ENCODE data around the gene MPHOSPH8. TPM values are rescaled to one million over a fixed set of nuclear protein-coding genes. Genes with fewer than 3 reads are reported as not detected.

The MPHOSPH8 gene
- total RNA-seq, 1 donor from 2014 or later: 22.9 TPM

DNA sequence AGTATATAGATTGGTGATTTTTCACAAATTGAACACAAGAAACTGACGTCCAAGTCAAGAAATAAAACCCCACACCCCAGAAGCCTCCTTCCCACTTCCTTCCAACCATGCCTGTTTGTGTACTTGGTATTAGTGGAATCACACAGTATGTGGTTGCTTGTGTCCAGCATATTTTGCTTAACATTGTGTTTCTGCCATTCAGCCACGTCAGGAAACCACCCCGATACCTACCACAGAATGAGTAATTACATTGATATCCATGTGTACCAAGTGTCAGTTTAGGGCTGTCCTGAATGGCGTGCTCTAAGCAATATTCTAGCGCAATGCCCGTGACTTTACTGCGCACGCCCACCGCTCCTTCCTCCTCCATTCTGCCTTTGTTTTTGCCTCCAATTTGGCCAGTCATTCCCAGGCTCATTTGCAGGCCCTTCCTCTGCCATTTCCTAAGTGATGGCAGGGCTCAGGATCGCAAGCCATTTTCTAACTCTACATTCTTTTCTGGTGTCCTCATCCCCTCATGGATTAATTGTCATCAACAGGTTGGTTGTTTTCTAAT is 25.9 kb upstream of the MPHOSPH8 start:
- H3K4me1 Mint-ChIP-seq (ENCODE audit: low read depth, unreplicated experiment): no peaks in the 10 kb centered on the region
- Histone ChIP-seq H3K36me3 (ENCODE audit: insufficient read depth, low read length) (no peaks in the 10 kb centered on the region), H4K20me1 (ENCODE audit: insufficient read depth, low read length) (peaks cover 4% of the 10 kb centered on the region), H3K27me3 (ENCODE audit: insufficient read depth, low read length) (peaks cover 2% of the 10 kb centered on the region), H2AFZ (ENCODE audit: low read depth, low read length) (peak overlapping the region; percentile 28), H3K4me3 (ENCODE audit: insufficient read depth, low read depth, low read length) (no peak overlapping the region), H3K4me1 (ENCODE audit: insufficient read depth, low read length) (peaks cover 2% of the 10 kb centered on the region), H3K79me2 (ENCODE audit: insufficient read depth, low read length) (peaks cover 5% of the 10 kb centered on the region), H3K9me3 (ENCODE audit: insufficient read depth, low read depth, low read length) (no peaks in the 10 kb centered on the region), H3K9ac (ENCODE audit: low read length) (no peak overlapping the region), H3K27ac (ENCODE audit: low read depth, low read length) (peak overlapping the region; percentile 26), H3K4me2 (ENCODE audit: low read length) (no peak overlapping the region)
- H3K9me3 Mint-ChIP-seq (ENCODE audit: unreplicated experiment): peaks cover 1% of the 10 kb centered on the region
- peaks cover 18% of the 10 kb centered on the region for H3K27me3 Mint-ChIP-seq (ENCODE audit: low read depth, unreplicated experiment)
- DNase-seq (ENCODE audit: low read depth) (peak; percentile 23), FAIRE-seq (no peak)
- no peak for TF ChIP-seq EZH2 (IDR thresholded peaks at IDR 0.05; ENCODE audit: insufficient read depth, low read length)
- TF ChIP-seq, protein P1, sequence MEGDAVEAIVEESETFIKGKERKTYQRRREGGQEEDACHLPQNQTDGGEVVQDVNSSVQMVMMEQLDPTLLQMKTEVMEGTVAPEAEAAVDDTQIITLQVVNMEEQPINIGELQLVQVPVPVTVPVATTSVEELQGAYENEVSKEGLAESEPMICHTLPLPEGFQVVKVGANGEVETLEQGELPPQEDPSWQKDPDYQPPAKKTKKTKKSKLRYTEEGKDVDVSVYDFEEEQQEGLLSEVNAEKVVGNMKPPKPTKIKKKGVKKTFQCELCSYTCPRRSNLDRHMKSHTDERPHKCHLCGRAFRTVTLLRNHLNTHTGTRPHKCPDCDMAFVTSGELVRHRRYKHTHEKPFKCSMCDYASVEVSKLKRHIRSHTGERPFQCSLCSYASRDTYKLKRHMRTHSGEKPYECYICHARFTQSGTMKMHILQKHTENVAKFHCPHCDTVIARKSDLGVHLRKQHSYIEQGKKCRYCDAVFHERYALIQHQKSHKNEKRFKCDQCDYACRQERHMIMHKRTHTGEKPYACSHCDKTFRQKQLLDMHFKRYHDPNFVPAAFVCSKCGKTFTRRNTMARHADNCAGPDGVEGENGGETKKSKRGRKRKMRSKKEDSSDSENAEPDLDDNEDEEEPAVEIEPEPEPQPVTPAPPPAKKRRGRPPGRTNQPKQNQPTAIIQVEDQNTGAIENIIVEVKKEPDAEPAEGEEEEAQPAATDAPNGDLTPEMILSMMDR (IDR thresholded peaks at IDR 0.05; ENCODE audit: insufficient read depth, low read depth, low read length): no peak
- no peaks in the 10 kb centered on the region for H3K36me3 Mint-ChIP-seq (ENCODE audit: low read depth, unreplicated experiment)
- no peak overlapping the region for H3K4me3 Mint-ChIP-seq (ENCODE audit: unreplicated experiment)
- H3K27ac Mint-ChIP-seq (ENCODE audit: unreplicated experiment): no peak overlapping the region

DNA sequence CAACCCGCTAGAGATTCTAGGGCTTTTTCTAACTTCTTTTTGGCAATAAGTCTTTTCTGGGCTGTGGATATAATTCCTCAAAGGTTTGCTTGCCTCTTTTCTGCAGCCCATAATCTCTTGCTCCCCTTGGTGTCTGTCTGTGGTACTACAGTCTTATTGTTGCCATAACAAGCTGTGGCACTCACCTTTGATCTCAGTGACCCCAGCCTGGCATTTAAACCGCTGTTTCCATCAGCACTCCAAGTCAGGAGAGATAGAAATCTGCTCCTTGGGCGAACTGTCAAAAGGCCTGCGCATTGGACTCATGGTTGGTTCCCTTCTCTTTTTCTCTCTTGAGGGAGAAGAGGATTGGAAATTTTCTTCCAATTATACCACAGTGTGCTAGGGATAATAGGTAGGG is 14.5 kb upstream of the MPHOSPH8 start:
- H3K9ac ChIP-seq (ENCODE audit: low read length): no peak overlapping the region
- peaks cover 13% of the 10 kb centered on the region for H3K9me3 Mint-ChIP-seq (ENCODE audit: unreplicated experiment)
- H4K20me1 ChIP-seq (ENCODE audit: insufficient read depth, low read length): no peaks in the 10 kb centered on the region
- no peak for TF ChIP-seq EZH2 (IDR thresholded peaks at IDR 0.05; ENCODE audit: insufficient read depth, low read length)
- TF ChIP-seq, protein P1 (IDR thresholded peaks at IDR 0.05; ENCODE audit: insufficient read depth, low read depth, low read length): peak; percentile 60
- H2AFZ ChIP-seq (ENCODE audit: low read depth, low read length): no peak overlapping the region
- no peaks in the 10 kb centered on the region for H3K27me3 Mint-ChIP-seq (ENCODE audit: low read depth, unreplicated experiment)
- no peaks in the 10 kb centered on the region for H3K4me1 Mint-ChIP-seq (ENCODE audit: low read depth, unreplicated experiment)
- no peaks in the 10 kb centered on the region for H3K36me3 Mint-ChIP-seq (ENCODE audit: low read depth, unreplicated experiment)
- no peaks in the 10 kb centered on the region for H3K4me1 ChIP-seq (ENCODE audit: insufficient read depth, low read length)
- H3K36me3 ChIP-seq (ENCODE audit: insufficient read depth, low read length): no peaks in the 10 kb centered on the region
- no peak overlapping the region for H3K4me3 Mint-ChIP-seq (ENCODE audit: unreplicated experiment)
- no peaks in the 10 kb centered on the region for H3K9me3 ChIP-seq (ENCODE audit: insufficient read depth, low read depth, low read length)
- FAIRE-seq (no peak), DNase-seq (ENCODE audit: low read depth) (no peak)
- H3K27ac ChIP-seq (ENCODE audit: low read depth, low read length): no peak overlapping the region
- no peak overlapping the region for H3K27ac Mint-ChIP-seq (ENCODE audit: unreplicated experiment)
- H3K4me3 ChIP-seq (ENCODE audit: insufficient read depth, low read depth, low read length): no peak overlapping the region
- H3K4me2 ChIP-seq (ENCODE audit: low read length): no peak overlapping the region
- H3K79me2 ChIP-seq (ENCODE audit: insufficient read depth, low read length): no peaks in the 10 kb centered on the region
- no peaks in the 10 kb centered on the region for H3K27me3 ChIP-seq (ENCODE audit: insufficient read depth, low read length)

DNA sequence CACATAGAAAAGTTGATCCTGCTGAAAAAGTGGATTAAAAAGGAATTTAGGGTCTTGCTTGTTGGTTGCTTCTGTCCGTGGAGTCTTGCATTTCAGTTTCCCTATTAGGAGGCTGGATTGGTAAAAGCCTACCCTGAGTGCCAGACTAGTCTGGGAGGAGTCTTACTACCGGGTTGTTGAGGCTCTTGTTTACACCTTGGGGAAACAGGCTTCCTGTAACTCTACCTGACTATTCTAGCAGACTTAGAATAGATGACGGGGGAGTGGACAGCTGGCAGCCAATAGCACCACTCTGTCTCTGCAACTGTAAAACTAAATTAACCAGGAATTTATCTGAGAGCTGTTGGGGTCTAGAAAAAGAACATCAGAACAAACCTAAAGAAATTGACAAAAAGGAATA is 11.3 kb upstream of the MPHOSPH8 start:
- no peaks in the 10 kb centered on the region for H3K27me3 ChIP-seq (ENCODE audit: insufficient read depth, low read length)
- H3K27ac Mint-ChIP-seq (ENCODE audit: unreplicated experiment): no peak overlapping the region
- no peaks in the 10 kb centered on the region for H3K79me2 ChIP-seq (ENCODE audit: insufficient read depth, low read length)
- H3K4me2 ChIP-seq (ENCODE audit: low read length): no peak overlapping the region
- no peaks in the 10 kb centered on the region for H3K36me3 Mint-ChIP-seq (ENCODE audit: low read depth, unreplicated experiment)
- H3K36me3 ChIP-seq (ENCODE audit: insufficient read depth, low read length): no peaks in the 10 kb centered on the region
- TF ChIP-seq, protein P1 (IDR thresholded peaks at IDR 0.05; ENCODE audit: insufficient read depth, low read depth, low read length): no peak
- H3K4me3 Mint-ChIP-seq (ENCODE audit: unreplicated experiment): no peak overlapping the region
- no peak overlapping the region for H3K4me3 ChIP-seq (ENCODE audit: insufficient read depth, low read depth, low read length)
- peaks cover 5% of the 10 kb centered on the region for H3K27me3 Mint-ChIP-seq (ENCODE audit: low read depth, unreplicated experiment)
- no peak overlapping the region for H2AFZ ChIP-seq (ENCODE audit: low read depth, low read length)
- no peaks in the 10 kb centered on the region for H3K9me3 ChIP-seq (ENCODE audit: insufficient read depth, low read depth, low read length)
- DNase-seq (ENCODE audit: low read depth) (no peak), FAIRE-seq (no peak)
- H3K9me3 Mint-ChIP-seq (ENCODE audit: unreplicated experiment): peaks cover 3% of the 10 kb centered on the region
- no peak overlapping the region for H3K9ac ChIP-seq (ENCODE audit: low read length)
- H3K27ac ChIP-seq (ENCODE audit: low read depth, low read length): no peak overlapping the region
- no peaks in the 10 kb centered on the region for H4K20me1 ChIP-seq (ENCODE audit: insufficient read depth, low read length)
- no peaks in the 10 kb centered on the region for H3K4me1 Mint-ChIP-seq (ENCODE audit: low read depth, unreplicated experiment)
- H3K4me1 ChIP-seq (ENCODE audit: insufficient read depth, low read length): no peaks in the 10 kb centered on the region
